GM18520 (cell line): ENCODE results near the gene WNT16.

Source experiments
- ATAC-seq: cut with Tn5 transposase; IDR thresholded peaks from one replicate; pipeline ENCODE4 v1.9.1; 2021; ENCODE audit not compliant: unreplicated experiment

WNT16 gene

GRCh38 chr7:121390109-121390508 lies 61.3 kb downstream of the WNT16 start:
- ATAC-seq = no peak

- no peak for ATAC-seq
These were observed 61.8 kb downstream of the WNT16 start for GRCh38 chr7:121390617-121391016.
